GM21723 (cell line): Measurements from ENCODE around the gene STXBP6.

ENCODE experiments used
- ATAC-seq: cut with Tn5 transposase; IDR thresholded peaks from one replicate; pipeline ENCODE4 v1.9.1; 2021; ENCODE audit warnings: mild to moderate bottlenecking, moderate library complexity; ENCODE audit not compliant: unreplicated experiment

STXBP6 gene

GRCh38 chr14:25019892-25020291, 30.1 kb downstream of the STXBP6 start:
- no peak for ATAC-seq

DNA sequence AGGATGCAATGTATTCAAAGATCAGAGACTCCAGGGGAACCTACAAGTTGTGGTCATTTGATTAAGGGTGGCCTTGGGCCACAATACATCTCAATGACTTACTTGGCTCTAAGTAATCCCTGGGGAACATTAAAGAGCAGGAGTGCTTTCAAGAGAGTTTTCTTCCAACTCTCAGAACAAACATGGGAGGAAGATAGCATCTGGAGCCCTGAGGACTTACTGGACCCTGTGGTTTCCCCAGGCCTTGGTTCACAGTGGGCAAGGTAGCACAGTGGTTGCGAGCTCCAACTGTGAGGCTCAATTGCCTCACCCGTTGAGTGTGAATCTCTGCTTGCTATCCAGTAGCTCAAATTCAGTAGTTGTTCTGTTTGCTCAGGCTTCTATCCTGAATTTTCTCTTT, 32.4 kb downstream of the STXBP6 start:
- no peak for ATAC-seq

DNA sequence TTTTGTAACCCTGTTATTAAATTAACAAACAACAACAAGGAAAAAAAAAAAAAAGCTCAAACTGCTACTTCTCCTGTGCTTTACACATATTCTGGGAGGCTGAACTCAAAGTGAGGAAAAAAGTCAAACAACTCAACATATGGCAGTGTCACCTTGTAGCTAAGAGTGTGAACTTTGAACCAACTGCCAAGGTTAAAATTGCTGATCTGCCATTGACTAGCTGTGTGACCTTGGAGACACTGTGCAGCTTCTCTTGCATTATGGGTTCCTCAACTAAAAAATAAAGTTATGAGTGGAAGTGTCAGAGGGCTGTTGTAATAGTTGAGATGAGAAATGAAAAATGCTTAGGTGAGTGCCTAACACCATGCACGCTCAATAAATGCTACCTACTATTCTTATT, 34.2 kb downstream of the STXBP6 start:
- ATAC-seq = no peak

GRCh38 chr14:25014440-25014839, 35.5 kb downstream of the STXBP6 start:
- no peak for ATAC-seq

DNA sequence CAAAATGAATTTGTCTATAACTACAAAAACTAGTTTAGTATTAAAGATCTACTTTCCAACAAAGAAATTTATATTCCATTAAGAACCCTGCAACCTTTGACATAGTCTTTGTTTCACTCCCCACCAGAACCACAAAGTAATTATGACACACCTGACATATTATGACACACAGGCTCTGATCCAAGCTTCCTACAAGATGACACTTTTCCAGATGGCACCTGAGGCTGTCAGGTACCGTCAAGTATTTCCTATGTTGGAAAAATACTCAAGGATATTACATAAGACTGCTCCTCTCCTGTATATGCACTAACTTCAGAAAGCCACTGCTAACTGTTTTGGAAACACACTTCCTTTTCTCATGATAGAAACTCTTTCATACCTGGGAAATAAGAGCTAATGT, 38.9 kb downstream of the STXBP6 start:
- ATAC-seq = no peak

DNA sequence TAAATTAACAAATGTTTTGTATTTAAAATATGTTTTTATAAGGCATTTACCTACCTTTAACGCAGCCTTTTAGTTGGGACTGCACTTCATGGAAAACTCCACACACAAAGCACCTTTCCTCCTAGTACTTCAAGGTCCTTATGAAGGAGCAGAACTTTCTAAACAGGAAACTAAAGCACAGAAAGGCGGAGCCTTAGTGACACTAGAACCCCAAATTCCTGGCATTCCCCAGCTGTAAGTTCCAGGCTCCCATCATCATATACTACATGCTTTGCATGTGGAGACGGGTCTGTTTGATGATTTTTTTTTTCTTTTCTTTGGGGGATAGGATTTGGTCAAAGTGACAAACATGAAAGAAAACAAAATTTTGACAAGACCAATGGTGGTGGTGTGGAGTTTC, 39.5 kb downstream of the STXBP6 start:
- ATAC-seq = no peak

DNA sequence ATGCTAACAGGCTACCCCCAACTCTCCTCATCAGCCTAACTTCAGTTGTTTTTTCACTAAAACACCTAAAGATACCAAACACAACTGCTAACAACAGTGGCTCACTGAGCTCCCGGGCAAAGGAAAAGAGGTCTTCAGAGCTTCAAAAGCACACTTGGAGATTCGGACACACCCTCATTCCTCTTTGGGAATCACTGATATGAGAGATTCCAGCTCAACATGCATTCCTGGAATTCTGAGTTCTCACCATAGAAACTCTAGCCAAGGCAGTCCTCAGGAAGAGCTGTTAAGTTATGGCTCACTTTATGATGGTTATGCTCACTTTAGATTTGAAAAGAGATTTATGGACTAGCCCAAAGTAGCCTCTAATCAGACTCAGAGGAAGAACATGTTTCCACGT, 40.1 kb downstream of the STXBP6 start:
- ATAC-seq = no peak

GRCh38 chr14:25007832-25008231, 42.1 kb downstream of the STXBP6 start:
- ATAC-seq = no peak

- ATAC-seq = no peak
These were observed 42.8 kb downstream of the STXBP6 start for GRCh38 chr14:25006961-25007795.

DNA sequence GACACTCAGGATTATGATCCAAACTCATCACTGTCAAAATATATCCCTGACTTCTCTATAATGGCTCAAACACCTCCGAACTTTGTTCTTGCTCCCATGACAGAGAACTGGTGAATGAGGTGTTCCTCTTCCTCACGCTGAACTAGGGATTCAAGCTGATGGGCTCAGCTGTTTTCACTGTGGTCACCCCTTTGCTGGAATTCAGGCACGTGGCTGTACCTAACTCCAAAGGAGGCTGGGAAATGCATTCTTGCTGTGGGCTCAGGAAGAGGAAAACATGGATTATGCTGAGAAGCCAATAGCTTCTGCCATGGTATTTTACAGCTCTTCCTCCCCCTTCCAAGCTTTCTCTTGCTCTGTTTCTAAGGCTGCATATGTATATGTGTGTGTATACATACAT, 43.9 kb downstream of the STXBP6 start:
- ATAC-seq = no peak

- ATAC-seq = no peak
These were observed 45.5 kb downstream of the STXBP6 start for GRCh38 chr14:25004389-25004809.

- no peak for ATAC-seq
These were observed 46.4 kb downstream of the STXBP6 start for GRCh38 chr14:25003537-25003936.

- no peak for ATAC-seq
These were observed 48.3 kb downstream of the STXBP6 start for GRCh38 chr14:25001601-25002000.

DNA sequence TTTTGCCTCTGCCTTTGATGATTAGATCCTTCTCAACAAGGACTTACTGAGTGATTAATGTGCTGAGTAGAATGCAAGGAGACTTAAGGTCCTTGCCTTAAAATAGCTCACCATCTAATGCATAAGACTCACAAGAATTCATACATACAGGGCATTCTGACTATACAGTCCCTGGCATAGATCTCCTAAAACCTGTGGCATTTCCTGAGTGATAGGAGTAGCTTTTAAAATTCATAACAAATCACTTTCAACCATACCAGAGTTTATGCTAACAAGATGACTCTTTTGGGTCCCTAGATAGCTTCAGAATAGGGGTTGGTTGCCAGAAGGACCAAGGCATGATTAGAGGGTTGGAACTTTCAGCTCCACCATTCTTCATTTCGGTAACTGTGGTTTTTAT, 48.8 kb downstream of the STXBP6 start:
- ATAC-seq = no peak

DNA sequence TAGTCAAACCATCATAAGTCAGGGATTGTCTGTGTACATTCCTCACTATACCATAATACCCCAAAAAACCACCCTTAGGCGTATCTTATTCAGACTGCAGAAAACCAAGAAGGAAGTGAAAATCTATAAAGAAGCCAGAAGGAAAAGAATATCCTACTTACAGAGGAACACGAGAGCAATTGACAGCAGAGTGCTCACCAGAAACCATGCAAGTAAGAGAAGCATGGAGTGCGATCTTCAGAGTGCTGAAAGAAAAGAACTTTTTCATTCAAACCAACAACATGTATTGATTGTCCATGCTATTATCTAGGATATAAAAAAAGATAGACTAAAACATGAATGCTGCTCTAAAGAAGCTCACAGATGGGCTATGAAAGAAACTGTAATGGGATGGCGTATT, 50.8 kb downstream of the STXBP6 start:
- ATAC-seq = no peak

- ATAC-seq = no peak
These were observed 52.8 kb downstream of the STXBP6 start for GRCh38 chr14:24996930-24997725.

- no peak for ATAC-seq
These were observed 54.9 kb downstream of the STXBP6 start for GRCh38 chr14:24995016-24995415.

DNA sequence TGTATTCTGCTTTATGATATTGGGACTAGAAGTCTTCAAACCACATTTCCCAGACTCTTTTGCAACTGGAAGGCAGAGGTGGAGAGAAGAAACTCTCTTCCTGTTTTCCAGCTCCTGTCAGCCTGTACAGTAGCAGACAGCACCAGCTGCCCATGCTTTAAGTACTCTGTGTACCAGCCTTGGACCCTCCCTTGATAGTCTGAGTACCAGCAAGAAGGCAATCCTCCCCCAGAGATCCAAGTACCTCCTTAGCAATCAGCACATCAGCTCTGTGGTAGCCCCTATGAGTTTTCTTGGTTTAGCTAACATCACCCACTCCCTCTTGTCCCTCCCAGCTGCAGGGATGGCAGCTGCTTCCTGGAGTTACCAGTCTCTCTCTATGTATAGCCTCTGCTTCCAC, 56.3 kb downstream of the STXBP6 start:
- ATAC-seq = no peak

DNA sequence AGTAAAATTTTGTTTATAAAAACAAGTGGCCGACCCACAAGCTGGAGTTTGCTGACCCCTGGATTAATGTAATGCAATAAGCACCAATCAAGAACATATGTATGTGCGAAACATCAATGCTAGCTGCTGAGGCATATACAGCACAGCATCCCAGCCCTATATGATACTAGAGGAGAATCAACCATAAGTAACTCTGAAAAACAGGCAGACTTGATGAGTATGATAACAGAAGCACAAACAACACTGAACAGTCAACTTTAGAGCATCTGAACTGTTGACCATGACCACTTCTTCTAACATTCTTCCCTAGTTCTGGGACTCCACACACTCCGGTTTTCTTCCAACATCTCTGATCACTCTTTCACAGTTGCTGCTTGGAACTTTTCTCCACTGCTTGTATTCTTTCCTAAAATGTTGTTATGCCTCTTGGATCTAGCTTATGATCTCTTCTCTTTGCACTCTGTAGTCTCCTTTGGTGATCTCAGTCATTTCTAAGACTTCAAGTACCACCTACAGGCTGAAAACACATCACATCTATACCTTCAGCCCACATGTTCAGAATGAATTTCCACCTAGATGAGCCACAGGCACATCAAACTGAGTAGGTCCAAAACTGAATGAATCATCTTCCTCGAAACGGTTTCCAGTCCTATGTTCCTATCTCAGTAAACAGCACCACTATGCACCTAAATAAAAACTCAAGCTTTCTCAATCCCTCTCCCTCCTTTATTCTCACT, 57.2 kb downstream of the STXBP6 start:
- no peak for ATAC-seq

GRCh38 chr14:24991821-24992220, 58.1 kb downstream of the STXBP6 start:
- no peak for ATAC-seq

- no peak for ATAC-seq
These were observed 58.7 kb downstream of the STXBP6 start for GRCh38 chr14:24991288-24991687.

DNA sequence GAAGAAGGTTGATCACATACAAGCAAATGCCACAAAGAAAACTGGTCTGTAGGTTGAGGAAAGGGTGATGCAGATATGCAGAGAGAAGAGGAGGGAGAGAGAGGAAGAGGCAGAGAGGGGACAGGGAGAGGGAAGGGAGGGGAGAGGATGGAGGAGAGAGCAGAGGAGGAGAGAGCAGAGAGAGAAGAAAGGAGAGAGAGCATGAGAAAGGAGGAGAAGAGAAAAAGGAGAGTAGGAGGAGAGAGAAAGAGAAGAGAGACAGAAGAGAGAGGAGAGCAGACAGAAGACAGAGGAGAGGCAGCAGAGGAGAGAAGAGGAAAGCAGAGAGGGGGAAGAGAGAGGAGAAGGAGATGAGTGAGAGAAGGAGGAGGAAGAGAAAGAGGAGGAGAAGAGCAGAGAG, 59.2 kb downstream of the STXBP6 start:
- ATAC-seq = no peak
